WTC11 (cell line): ENCODE data around the gene OPRL1. TPM values are rescaled to one million over a fixed set of nuclear protein-coding genes. Genes with fewer than 3 reads are reported as not detected.
"Not testable (repeated sequence)": the region's sequence is repeated elsewhere in the genome, so short reads cannot be mapped to it uniquely, and the experiment has no call there.

Experiments
- ATAC-seq: fragments of 200-7000 bp; cut with Tn5 transposase; 2 replicates; pipeline ENCODE4 v1.10.0; 2021; ENCODE audit warnings: mild to moderate bottlenecking, moderate library complexity
- CTCF ChIA-PET: fragments of 300-600 bp; sonication (Branson Sonifier 250); formaldehyde crosslinking; loops from one replicate; lab custom pipeline; 2021; ENCODE audit warnings: antibody characterized with exemption; lab: Charles Lee
- POLR2A ChIA-PET: fragments of 350-600 bp; sonication (Branson Sonifier 250); formaldehyde crosslinking; loops from one replicate; lab custom pipeline; 2021; ENCODE audit warnings: antibody characterized with exemption; lab: Charles Lee
- DNase-seq: peaks from one replicate; pipeline ENCODE4 v3.0.0; 2021; ENCODE audit warnings: low spot score
- H3K27ac Mint-ChIP-seq: 2 replicates; pipeline ENCODE4 v1.8.0; 2021; ENCODE audit warnings: mixed read lengths
- H3K27me3 Mint-ChIP-seq: 2 replicates; pipeline ENCODE4 v1.8.0; 2021; ENCODE audit warnings: low read depth, mild to moderate bottlenecking, moderate library complexity, mixed read lengths
- H3K36me3 Mint-ChIP-seq: 2 replicates; pipeline ENCODE4 v1.8.0; 2021; ENCODE audit warnings: mixed read lengths
- H3K4me1 Mint-ChIP-seq: 2 replicates; pipeline ENCODE4 v1.8.0; 2022; ENCODE audit warnings: mixed read lengths
- H3K4me3 Mint-ChIP-seq: 2 replicates; pipeline ENCODE4 v1.8.0; 2021; ENCODE audit warnings: mild to moderate bottlenecking, moderate library complexity, mixed read lengths
- H3K9me3 Mint-ChIP-seq: 2 replicates; pipeline ENCODE4 v1.8.0; 2021; ENCODE audit warnings: mixed read lengths
- CREM ChIP-seq: sonication (generic); formaldehyde crosslinking; IDR thresholded peaks from 2 replicates; pipeline ENCODE4 v1.8.1; 2022; ENCODE audit warnings: mild to moderate bottlenecking, missing genetic modification reagents, moderate library complexity
- JAZF1 ChIP-seq: fragments of 250-450 bp; sonication (Bioruptor Pico); IDR thresholded peaks from 2 replicates; pipeline ENCODE4 v1.9.0; 2021; ENCODE audit warnings: moderate library complexity, mild to moderate bottlenecking, inconsistent platforms
- MYBL2 ChIP-seq: sonication (generic); formaldehyde crosslinking; IDR thresholded peaks from 2 replicates; pipeline ENCODE4 v1.8.1; 2023; ENCODE audit warnings: mild to moderate bottlenecking, moderate library complexity, missing genetic modification reagents
- SMAD3 ChIP-seq: sonication (generic); formaldehyde crosslinking; IDR thresholded peaks from 2 replicates; pipeline ENCODE4 v1.8.0; 2022; ENCODE audit warnings: missing genetic modification reagents, mild to moderate bottlenecking, borderline replicate concordance
- SOX15 ChIP-seq: fragments of 250-450 bp; sonication (Bioruptor Pico); IDR thresholded peaks from 2 replicates; pipeline ENCODE4 v1.9.0; 2021; ENCODE audit warnings: mild to moderate bottlenecking
- ZBTB21 ChIP-seq: sonication (generic); formaldehyde crosslinking; IDR thresholded peaks from 2 replicates; pipeline ENCODE4 v1.8.1; 2023; ENCODE audit warnings: mild to moderate bottlenecking, missing genetic modification reagents, borderline replicate concordance
- ZNF121 ChIP-seq: sonication (generic); formaldehyde crosslinking; IDR thresholded peaks from 2 replicates; pipeline ENCODE4 v1.8.0; 2023; ENCODE audit warnings: missing genetic modification reagents
- ZNF232 ChIP-seq: sonication (generic); formaldehyde crosslinking; IDR thresholded peaks from 2 replicates; pipeline ENCODE4 v1.8.0; 2022; ENCODE audit warnings: mild to moderate bottlenecking, missing genetic modification reagents
- ZNF263 ChIP-seq: sonication (generic); formaldehyde crosslinking; IDR thresholded peaks from 2 replicates; pipeline ENCODE4 v1.8.1; 2022; ENCODE audit warnings: low read depth, mild to moderate bottlenecking, moderate library complexity, missing genetic modification reagents
- total RNA-seq: library from RNA; stranded (reverse); gene quantifications from 3 replicates; pipeline ENCODE4 v1.2.3, GENCODE V29; 2021
- TF ChIP-seq, protein P1 (sequence below): sonication (generic); formaldehyde crosslinking; IDR thresholded peaks from 2 replicates; pipeline ENCODE4 v1.8.1; 2023; ENCODE audit warnings: mild to moderate bottlenecking, moderate library complexity, missing genetic modification reagents
- TF ChIP-seq, protein P2 (sequence below): sonication (generic); formaldehyde crosslinking; IDR thresholded peaks from 2 replicates; pipeline ENCODE4 v1.8.0; 2022; ENCODE audit warnings: mild to moderate bottlenecking, missing genetic modification reagents
- TF ChIP-seq, protein P3 (sequence below): fragments of 250-450 bp; sonication (Bioruptor Pico); conservative IDR thresholded peaks from 2 replicates; pipeline ENCODE4 v1.9.0; 2021; ENCODE audit warnings: mild to moderate bottlenecking
- TF ChIP-seq, protein P4 (sequence below): sonication (generic); formaldehyde crosslinking; IDR thresholded peaks from 2 replicates; pipeline ENCODE4 v1.8.1; 2022; ENCODE audit warnings: missing genetic modification reagents, borderline replicate concordance
- TF ChIP-seq, protein P5 (sequence below): sonication (generic); formaldehyde crosslinking; IDR thresholded peaks from 2 replicates; pipeline ENCODE4 v1.8.1; 2022; ENCODE audit warnings: low read depth, mild to moderate bottlenecking, moderate library complexity, missing genetic modification reagents, borderline replicate concordance
- TF ChIP-seq, protein P6 (sequence below): sonication (generic); formaldehyde crosslinking; IDR thresholded peaks from 2 replicates; pipeline ENCODE4 v1.8.1; 2022; ENCODE audit warnings: mild to moderate bottlenecking, moderate library complexity, missing genetic modification reagents
- TF ChIP-seq, protein P7 (sequence below): fragments of 250-450 bp; sonication (Bioruptor Pico); IDR thresholded peaks from 2 replicates; pipeline ENCODE4 v1.9.0; 2021; ENCODE audit warnings: mild to moderate bottlenecking

Gene OPRL1
- total RNA-seq, 1 experiment from 2014 or later: 2.0 TPM

DNA sequence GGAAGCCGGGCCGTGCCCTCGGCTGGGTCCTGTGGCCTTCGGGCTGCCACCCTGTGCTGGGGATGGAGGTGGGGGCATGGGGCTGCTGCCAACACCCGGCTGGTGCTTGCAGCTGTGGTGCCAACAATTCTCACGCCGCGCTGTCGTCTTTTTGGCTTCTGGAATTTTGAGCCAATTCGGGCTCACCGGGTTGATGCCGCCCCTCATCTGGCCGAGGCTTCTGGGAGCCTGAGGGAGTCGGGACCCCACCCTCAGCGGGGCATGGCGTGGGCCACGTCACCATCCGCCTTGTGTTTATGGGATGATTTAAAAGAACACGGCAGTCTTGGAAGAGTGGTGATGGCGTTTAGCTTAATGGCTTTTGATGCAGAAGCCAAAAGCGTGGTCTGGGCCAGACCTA is 36.1 kb downstream of the OPRL1 start (continued):
- TF ChIP-seq, protein P1, sequence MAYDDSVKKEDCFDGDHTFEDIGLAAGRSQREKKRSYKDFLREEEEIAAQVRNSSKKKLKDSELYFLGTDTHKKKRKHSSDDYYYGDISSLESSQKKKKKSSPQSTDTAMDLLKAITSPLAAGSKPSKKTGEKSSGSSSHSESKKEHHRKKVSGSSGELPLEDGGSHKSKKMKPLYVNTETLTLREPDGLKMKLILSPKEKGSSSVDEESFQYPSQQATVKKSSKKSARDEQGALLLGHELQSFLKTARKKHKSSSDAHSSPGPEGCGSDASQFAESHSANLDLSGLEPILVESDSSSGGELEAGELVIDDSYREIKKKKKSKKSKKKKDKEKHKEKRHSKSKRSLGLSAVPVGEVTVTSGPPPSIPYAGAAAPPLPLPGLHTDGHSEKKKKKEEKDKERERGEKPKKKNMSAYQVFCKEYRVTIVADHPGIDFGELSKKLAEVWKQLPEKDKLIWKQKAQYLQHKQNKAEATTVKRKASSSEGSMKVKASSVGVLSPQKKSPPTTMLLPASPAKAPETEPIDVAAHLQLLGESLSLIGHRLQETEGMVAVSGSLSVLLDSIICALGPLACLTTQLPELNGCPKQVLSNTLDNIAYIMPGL (CRISPR knock-in tag): no peak
- no peak for TF ChIP-seq SOX15
- TF ChIP-seq ZNF263 (CRISPR knock-in tag): no peak
- TF ChIP-seq, protein P2, sequence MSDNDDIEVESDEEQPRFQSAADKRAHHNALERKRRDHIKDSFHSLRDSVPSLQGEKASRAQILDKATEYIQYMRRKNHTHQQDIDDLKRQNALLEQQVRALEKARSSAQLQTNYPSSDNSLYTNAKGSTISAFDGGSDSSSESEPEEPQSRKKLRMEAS (CRISPR knock-in tag): no peak
- no peak for TF ChIP-seq SMAD3
- TF ChIP-seq, protein P3, sequence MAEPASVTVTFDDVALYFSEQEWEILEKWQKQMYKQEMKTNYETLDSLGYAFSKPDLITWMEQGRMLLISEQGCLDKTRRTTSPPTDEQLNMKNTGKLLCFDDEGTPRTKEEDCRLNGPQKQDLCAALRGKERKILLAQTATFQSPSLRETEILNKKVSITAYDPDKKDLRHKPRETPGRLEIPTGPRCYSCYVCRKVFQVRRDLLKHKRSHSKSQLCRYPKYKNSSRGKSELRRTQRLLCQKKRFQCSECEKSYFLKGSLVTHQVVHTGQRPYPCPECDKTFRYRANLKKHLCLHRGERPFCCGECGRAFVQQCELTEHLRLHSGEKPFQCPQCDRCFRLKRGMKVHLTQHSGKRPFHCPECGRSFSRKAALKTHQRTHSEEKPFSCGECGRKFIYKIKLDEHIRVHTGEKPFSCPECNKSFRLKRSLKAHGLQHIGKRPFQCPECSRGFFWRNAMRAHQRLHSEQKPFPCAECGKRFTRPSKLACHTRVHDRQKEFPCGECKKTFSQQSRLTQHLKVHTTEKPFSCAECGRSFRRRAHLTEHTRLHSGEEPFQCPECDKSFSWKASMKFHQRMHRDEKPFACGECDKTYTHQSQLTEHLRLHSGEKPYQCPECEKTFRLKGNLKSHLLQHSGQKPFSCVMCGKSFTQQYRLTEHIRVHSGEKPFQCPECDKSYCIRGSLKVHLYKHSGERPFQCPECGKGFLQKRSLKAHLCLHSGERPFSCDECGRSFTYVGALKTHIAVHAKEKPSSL (CRISPR knock-in tag): no peak
- no peak for TF ChIP-seq MYBL2
- TF ChIP-seq, protein P4, sequence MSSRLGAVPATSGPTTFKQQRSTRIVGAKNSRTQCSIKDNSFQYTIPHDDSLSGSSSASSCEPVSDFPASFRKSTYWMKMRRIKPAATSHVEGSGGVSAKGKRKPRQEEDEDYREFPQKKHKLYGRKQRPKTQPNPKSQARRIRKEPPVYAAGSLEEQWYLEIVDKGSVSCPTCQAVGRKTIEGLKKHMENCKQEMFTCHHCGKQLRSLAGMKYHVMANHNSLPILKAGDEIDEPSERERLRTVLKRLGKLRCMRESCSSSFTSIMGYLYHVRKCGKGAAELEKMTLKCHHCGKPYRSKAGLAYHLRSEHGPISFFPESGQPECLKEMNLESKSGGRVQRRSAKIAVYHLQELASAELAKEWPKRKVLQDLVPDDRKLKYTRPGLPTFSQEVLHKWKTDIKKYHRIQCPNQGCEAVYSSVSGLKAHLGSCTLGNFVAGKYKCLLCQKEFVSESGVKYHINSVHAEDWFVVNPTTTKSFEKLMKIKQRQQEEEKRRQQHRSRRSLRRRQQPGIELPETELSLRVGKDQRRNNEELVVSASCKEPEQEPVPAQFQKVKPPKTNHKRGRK (CRISPR knock-in tag): no peak
- TF ChIP-seq ZNF121 (CRISPR knock-in tag): no peak

DNA sequence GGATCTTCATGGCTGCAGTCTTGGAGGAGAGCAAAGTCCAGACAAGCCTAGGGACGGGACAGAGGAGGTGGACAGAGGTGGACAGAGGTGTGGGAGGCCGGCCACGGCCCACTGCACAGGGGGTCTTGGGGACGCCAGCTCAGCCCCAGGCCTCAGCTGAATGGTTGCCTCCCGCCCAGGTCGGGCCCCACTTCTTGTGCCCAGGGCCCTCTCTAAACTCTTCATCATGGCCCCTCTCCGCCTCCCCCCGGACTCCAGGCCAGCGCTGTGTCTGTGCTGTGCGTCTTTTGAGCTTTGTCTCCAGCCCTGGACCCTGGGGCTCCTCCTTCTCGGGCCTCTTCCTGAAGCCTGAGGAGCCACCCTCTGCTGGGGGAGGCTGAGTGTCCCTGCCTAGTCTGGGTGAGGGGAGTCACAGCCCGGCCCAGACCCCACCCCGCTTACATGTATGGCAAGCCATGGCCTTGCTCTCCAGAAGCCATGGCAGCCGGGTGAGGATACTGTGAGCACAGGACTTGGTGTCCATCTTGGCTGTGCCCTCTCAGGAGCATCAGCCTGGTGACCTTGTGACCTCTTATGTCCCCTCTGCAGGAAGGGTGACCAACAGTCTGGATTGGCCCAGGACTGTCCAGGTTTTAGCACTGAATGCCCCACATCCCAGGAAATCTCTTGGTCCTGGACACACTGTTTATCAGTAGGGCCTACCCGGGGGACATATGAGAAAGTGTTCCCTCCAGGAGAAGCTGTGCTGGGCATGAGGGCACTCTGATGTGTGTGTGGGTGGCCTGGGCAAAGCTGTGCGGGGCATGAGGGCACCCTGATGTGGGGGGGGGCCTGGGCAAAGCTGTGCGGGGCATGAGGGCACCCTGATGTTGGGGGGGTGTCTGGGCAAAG is 36.9 kb downstream of the OPRL1 start:
- no peak for ATAC-seq
- 0 out of 2 replicates have a peak overlapping the region, but pooled peaks have one; percentile 36 for H3K27ac Mint-ChIP-seq
- H3K4me1 Mint-ChIP-seq: peaks cover 5% of the 10 kb centered on the region
- no peak for DNase-seq
- H3K4me3 Mint-ChIP-seq: no peak overlapping the region
- ChIA-PET POLR2A (no interaction called here), CTCF (interaction anchor here (1.3 to 5.9 kb wide), 4 partner anchors 15 to 47 kb away, joined by 4 to 30 read pairs (median 12); partner anchors contain the start of gene LKAAEAR1)
- H3K9me3 Mint-ChIP-seq: no peaks in the 10 kb centered on the region
- no peak for TF ChIP-seq ZBTB21
- TF ChIP-seq ZNF232 (CRISPR knock-in tag): no peak
- TF ChIP-seq, protein P5, sequence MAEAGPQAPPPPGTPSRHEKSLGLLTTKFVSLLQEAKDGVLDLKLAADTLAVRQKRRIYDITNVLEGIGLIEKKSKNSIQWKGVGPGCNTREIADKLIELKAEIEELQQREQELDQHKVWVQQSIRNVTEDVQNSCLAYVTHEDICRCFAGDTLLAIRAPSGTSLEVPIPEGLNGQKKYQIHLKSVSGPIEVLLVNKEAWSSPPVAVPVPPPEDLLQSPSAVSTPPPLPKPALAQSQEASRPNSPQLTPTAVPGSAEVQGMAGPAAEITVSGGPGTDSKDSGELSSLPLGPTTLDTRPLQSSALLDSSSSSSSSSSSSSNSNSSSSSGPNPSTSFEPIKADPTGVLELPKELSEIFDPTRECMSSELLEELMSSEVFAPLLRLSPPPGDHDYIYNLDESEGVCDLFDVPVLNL (CRISPR knock-in tag): no peak
- TF ChIP-seq, protein P6, sequence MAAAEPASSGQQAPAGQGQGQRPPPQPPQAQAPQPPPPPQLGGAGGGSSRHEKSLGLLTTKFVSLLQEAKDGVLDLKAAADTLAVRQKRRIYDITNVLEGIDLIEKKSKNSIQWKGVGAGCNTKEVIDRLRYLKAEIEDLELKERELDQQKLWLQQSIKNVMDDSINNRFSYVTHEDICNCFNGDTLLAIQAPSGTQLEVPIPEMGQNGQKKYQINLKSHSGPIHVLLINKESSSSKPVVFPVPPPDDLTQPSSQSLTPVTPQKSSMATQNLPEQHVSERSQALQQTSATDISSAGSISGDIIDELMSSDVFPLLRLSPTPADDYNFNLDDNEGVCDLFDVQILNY (CRISPR knock-in tag): no peak
- TF ChIP-seq CREM (CRISPR knock-in tag): no peak
- TF ChIP-seq, protein P3 (CRISPR knock-in tag): no peak
- TF ChIP-seq, protein P7, sequence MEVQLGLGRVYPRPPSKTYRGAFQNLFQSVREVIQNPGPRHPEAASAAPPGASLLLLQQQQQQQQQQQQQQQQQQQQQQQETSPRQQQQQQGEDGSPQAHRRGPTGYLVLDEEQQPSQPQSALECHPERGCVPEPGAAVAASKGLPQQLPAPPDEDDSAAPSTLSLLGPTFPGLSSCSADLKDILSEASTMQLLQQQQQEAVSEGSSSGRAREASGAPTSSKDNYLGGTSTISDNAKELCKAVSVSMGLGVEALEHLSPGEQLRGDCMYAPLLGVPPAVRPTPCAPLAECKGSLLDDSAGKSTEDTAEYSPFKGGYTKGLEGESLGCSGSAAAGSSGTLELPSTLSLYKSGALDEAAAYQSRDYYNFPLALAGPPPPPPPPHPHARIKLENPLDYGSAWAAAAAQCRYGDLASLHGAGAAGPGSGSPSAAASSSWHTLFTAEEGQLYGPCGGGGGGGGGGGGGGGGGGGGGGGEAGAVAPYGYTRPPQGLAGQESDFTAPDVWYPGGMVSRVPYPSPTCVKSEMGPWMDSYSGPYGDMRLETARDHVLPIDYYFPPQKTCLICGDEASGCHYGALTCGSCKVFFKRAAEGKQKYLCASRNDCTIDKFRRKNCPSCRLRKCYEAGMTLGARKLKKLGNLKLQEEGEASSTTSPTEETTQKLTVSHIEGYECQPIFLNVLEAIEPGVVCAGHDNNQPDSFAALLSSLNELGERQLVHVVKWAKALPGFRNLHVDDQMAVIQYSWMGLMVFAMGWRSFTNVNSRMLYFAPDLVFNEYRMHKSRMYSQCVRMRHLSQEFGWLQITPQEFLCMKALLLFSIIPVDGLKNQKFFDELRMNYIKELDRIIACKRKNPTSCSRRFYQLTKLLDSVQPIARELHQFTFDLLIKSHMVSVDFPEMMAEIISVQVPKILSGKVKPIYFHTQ (CRISPR knock-in tag): no peak
- no peak for TF ChIP-seq JAZF1
- no peaks in the 10 kb centered on the region for H3K36me3 Mint-ChIP-seq
- H3K27me3 Mint-ChIP-seq: no peaks in the 10 kb centered on the region; the same call in 1 of the 2 replicates

DNA sequence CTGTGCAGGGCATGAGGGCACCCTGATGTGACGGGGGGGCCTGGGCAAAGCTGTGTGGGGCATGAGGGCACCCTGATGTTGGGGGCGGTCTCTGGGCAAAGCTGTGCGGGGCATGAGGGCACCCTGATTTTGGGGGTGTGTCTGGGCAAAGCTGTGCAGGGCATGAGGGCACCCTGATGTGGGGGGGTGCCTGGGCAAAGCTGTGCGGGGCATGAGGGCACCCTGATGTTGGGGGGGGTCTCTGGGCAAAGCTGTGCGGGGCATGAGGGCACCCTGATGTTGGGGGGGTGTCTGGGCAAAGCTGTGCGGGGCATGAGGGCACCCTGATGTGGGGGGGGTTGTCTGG is 37.5 kb downstream of the OPRL1 start:
- POLR2A ChIA-PET, H3K27me3 Mint-ChIP-seq, H3K36me3 Mint-ChIP-seq, H3K4me3 Mint-ChIP-seq, DNase-seq, H3K4me1 Mint-ChIP-seq, H3K27ac Mint-ChIP-seq, H3K9me3 Mint-ChIP-seq, ATAC-seq: not testable (repeated sequence)
- CTCF ChIA-PET: interaction anchor here (3.6 to 5.9 kb wide), 2 partner anchors 15 to 34 kb away, joined by 20 to 30 read pairs; partner anchors contain the start of gene LKAAEAR1
